ENCODE results near the gene SGCA.

SGCA gene

GRCh38 chr17:50149417-50150353 is 16.1 kb upstream of the SGCA start:
- ATAC-seq (replicated peaks) (no peak), DNase-seq (no peak)
- H3K27me3 Mint-ChIP-seq: no peaks in the 10 kb centered on the region
- no peaks in the 10 kb centered on the region for H3K9me3 Mint-ChIP-seq
- peaks cover 33 to 47% of the 10 kb centered on the region in 2 donors for H3K4me1 Mint-ChIP-seq
- H3K4me3 Mint-ChIP-seq: peak overlapping the region; percentile 87 to 100
- H3K36me3 Mint-ChIP-seq: peaks cover 36 to 51% of the 10 kb centered on the region in 2 donors
- peak overlapping the region; percentile 99 for H3K27ac Mint-ChIP-seq

- Mint-ChIP-seq H3K4me3 (peak within 1 kb of the TSS; percentile 87 to 100), H3K4me1 (peaks cover 30 to 45% of the 10 kb centered on the region in 2 donors), H3K27ac (peak within 1 kb of the TSS; percentile 97), H3K36me3 (peaks cover 30 to 43% of the 10 kb centered on the region in 2 donors), H3K27me3 (no peaks in the 10 kb centered on the region), H3K9me3 (no peaks in the 10 kb centered on the region)
- DNase-seq (no peak), ATAC-seq (replicated peaks) (peak in 1 of 2 donors; percentile 0)
Observed at GRCh38 chr17:50150354-50151040, 15.3 kb upstream of the SGCA start, which contains the start of gene PPP1R9B. Gene PPP1R9B, minus strand, starts transcription at chr17:50150677. Its CDS starts 164 bp downstream, at chr17:50150513.

- Mint-ChIP-seq H3K27me3 (no peaks in the 10 kb centered on the region), H3K36me3 (peaks cover 26 to 36% of the 10 kb centered on the region in 2 donors), H3K4me1 (peaks cover 24 to 37% of the 10 kb centered on the region in 2 donors), H3K9me3 (no peaks in the 10 kb centered on the region), H3K4me3 (peak overlapping the region; percentile 85 to 87), H3K27ac (peak overlapping the region; percentile 95)
- ATAC-seq (replicated peaks): peak; percentile 52 to 56
- peak; percentile 84 for DNase-seq
Observed at GRCh38 chr17:50151041-50151936, 14.5 kb upstream of the SGCA start.

GRCh38 chr17:50151937-50152547 is 13.8 kb upstream of the SGCA start:
- peaks cover 18 to 29% of the 10 kb centered on the region in 2 donors for H3K36me3 Mint-ChIP-seq
- DNase-seq (peak; percentile 48), ATAC-seq (replicated peaks) (peak; percentile 6 to 13)
- peak overlapping the region; percentile 85 to 87 for H3K4me3 Mint-ChIP-seq
- H3K27me3 Mint-ChIP-seq: no peaks in the 10 kb centered on the region
- H3K4me1 Mint-ChIP-seq: peaks cover 17 to 30% of the 10 kb centered on the region in 2 donors
- H3K9me3 Mint-ChIP-seq: no peaks in the 10 kb centered on the region
- peak overlapping the region; percentile 95 for H3K27ac Mint-ChIP-seq

GRCh38 chr17:50152736-50153135 is 13.1 kb upstream of the SGCA start:
- Mint-ChIP-seq H3K4me3 (no peak overlapping the region), H3K27me3 (no peaks in the 10 kb centered on the region), H3K9me3 (no peaks in the 10 kb centered on the region), H3K4me1 (peaks cover 14 to 24% of the 10 kb centered on the region in 2 donors), H3K36me3 (peaks cover 11 to 22% of the 10 kb centered on the region in 2 donors), H3K27ac (no peak overlapping the region)
- DNase-seq (no peak), ATAC-seq (replicated peaks) (no peak)

GRCh38 chr17:50153650-50154575 is 11.9 kb upstream of the SGCA start:
- no peaks in the 10 kb centered on the region for H3K9me3 Mint-ChIP-seq
- peaks cover 5 to 10% of the 10 kb centered on the region in 2 donors for H3K36me3 Mint-ChIP-seq
- no peak overlapping the region for H3K4me3 Mint-ChIP-seq
- no peaks in the 10 kb centered on the region for H3K27me3 Mint-ChIP-seq
- DNase-seq (no peak), ATAC-seq (replicated peaks) (no peak)
- peaks cover 16 to 24% of the 10 kb centered on the region in 2 donors for H3K4me1 Mint-ChIP-seq
- peak overlapping the region; percentile 84 for H3K27ac Mint-ChIP-seq

- Mint-ChIP-seq H3K4me3 (no peak overlapping the region), H3K36me3 (peaks cover 3 to 5% of the 10 kb centered on the region in 2 donors), H3K27ac (peak overlapping the region; percentile 37), H3K27me3 (no peaks in the 10 kb centered on the region), H3K4me1 (peaks cover 16 to 24% of the 10 kb centered on the region in 2 donors), H3K9me3 (no peaks in the 10 kb centered on the region)
- DNase-seq (no peak), ATAC-seq (replicated peaks) (no peak)
Observed at GRCh38 chr17:50154604-50155003, 11.2 kb upstream of the SGCA start.

- DNase-seq (no peak), ATAC-seq (replicated peaks) (no peak)
- Mint-ChIP-seq H3K36me3 (peaks cover 3 to 5% of the 10 kb centered on the region in 2 donors), H3K27ac (peak overlapping the region; percentile 37), H3K27me3 (no peaks in the 10 kb centered on the region), H3K4me3 (no peak overlapping the region), H3K9me3 (no peaks in the 10 kb centered on the region), H3K4me1 (peaks cover 17 to 24% of the 10 kb centered on the region in 2 donors)
Observed at GRCh38 chr17:50155115-50155819, 10.5 kb upstream of the SGCA start.

- Mint-ChIP-seq H3K36me3 (peaks cover 0 to 3% of the 10 kb centered on the region in 2 donors), H3K27me3 (no peaks in the 10 kb centered on the region), H3K4me1 (peaks cover 29 to 37% of the 10 kb centered on the region in 2 donors), H3K4me3 (no peak overlapping the region), H3K27ac (no peak overlapping the region), H3K9me3 (no peaks in the 10 kb centered on the region)
- no peak for ATAC-seq (replicated peaks)
- DNase-seq: no peak
Observed at GRCh38 chr17:50157891-50158290, 7.9 kb upstream of the SGCA start.

- peaks cover 46 to 52% of the 10 kb centered on the region in 2 donors for H3K4me1 Mint-ChIP-seq
- DNase-seq (peak; percentile 95), ATAC-seq (replicated peaks) (peak; percentile 85 to 90)
- H3K36me3 Mint-ChIP-seq: peaks cover 0 to 3% of the 10 kb centered on the region in 2 donors
- H3K27me3 Mint-ChIP-seq: no peaks in the 10 kb centered on the region
- peak overlapping the region; percentile 82 to 89 for H3K4me3 Mint-ChIP-seq
- peak overlapping the region; percentile 96 for H3K27ac Mint-ChIP-seq
- no peaks in the 10 kb centered on the region for H3K9me3 Mint-ChIP-seq
Observed at GRCh38 chr17:50161023-50161910, 4.5 kb upstream of the SGCA start.

GRCh38 chr17:50161911-50162288 is 3.9 kb upstream of the SGCA start:
- Mint-ChIP-seq H3K4me3 (peak overlapping the region; percentile 82 to 89), H3K27me3 (no peaks in the 10 kb centered on the region), H3K9me3 (no peaks in the 10 kb centered on the region), H3K4me1 (peaks cover 50 to 52% of the 10 kb centered on the region in 2 donors), H3K27ac (peak overlapping the region; percentile 96), H3K36me3 (peaks cover 0 to 3% of the 10 kb centered on the region in 2 donors)
- DNase-seq: no peak
- no peak for ATAC-seq (replicated peaks)
